Kidney (tissue), 14 donors: ENCODE data around the gene MATN4. TPM values are rescaled to one million over a fixed set of nuclear protein-coding genes. Genes with fewer than 3 reads are reported as not detected.

Experiments
- DNase-seq, 5 donors: peaks; one replicate each; pipeline ENCODE4 v3.0.0-alpha.2; 2013 to 2020
- FAIRE-seq: peaks from 2 replicates; lab custom pipeline; 2012; peaks lifted over from hg19 to GRCh38; lab: Jason Lieb, UNC
- H3K27ac ChIP-seq, 2 donors: one replicate each; pipeline ENCODE4 v1.7.0; 2013; ENCODE audit warnings: low read depth in 2 of 2, low read length in 2 of 2, inconsistent platforms in 1 of 2
- H3K27me3 ChIP-seq: one replicate; pipeline ENCODE4 v1.7.1; 2013; ENCODE audit warnings: low read length, inconsistent platforms; ENCODE audit not compliant: control insufficient read depth, insufficient read depth
- H3K36me3 ChIP-seq, 3 donors: one replicate each; pipeline versions ENCODE4 v1.7.0 to v1.7.1; 2013; ENCODE audit warnings: low read length in 3 of 3, control low read depth in 1 of 3, inconsistent platforms in 1 of 3; ENCODE audit not compliant: insufficient read depth in 3 of 3, control insufficient read depth in 2 of 3
- H3K4me1 ChIP-seq, 3 donors: one replicate each; pipeline versions ENCODE4 v1.7.0 to v1.7.1; 2013; ENCODE audit warnings: low read length in 3 of 3, inconsistent platforms in 1 of 3, low read depth in 1 of 3; ENCODE audit not compliant: control insufficient read depth in 2 of 3, insufficient read depth in 2 of 3
- H3K4me3 ChIP-seq, 3 donors: one replicate each; pipeline versions ENCODE4 v1.7.0 to v1.8.1; 2013; ENCODE audit warnings: low read length in 3 of 3, control low read depth in 1 of 3, inconsistent platforms in 1 of 3
- H3K9ac ChIP-seq, 3 donors: one replicate each; pipeline versions ENCODE4 v1.7.0 to v1.7.1; 2013; ENCODE audit warnings: low read length in 3 of 3, control low read depth in 1 of 3, inconsistent platforms in 1 of 3
- H3K9me3 ChIP-seq, 3 donors: one replicate each; pipeline versions ENCODE4 v1.7.0 to v1.7.1; 2013; ENCODE audit warnings: low read length in 3 of 3, control low read depth in 1 of 3, inconsistent platforms in 1 of 3; ENCODE audit not compliant: control insufficient read depth in 2 of 3, insufficient read depth in 1 of 3
- CTCF ChIP-seq: IDR thresholded peaks from 3 replicates; pipeline ENCODE4 v1.5.1; 2012; ENCODE audit warnings: mild to moderate bottlenecking, moderate library complexity, borderline replicate concordance; ENCODE audit not compliant: insufficient read depth; ENCODE audit errors: extremely low read depth
- intact Hi-C: fragments of 100-400 bp; cut with DNase I; formaldehyde crosslinking; loops from one replicate; pipeline ENCODE4 v1.11.1; 2022
- polyA plus RNA-seq: library from polyadenylated mRNA; stranded (reverse); fragments of 350-450 nt; fragmentation: Illumina TruSeq; extraction: RNeasy Lipid Tissue Mini Kit (QIAGEN cat#74804); gene quantifications from one replicate; pipeline ENCODE4 v1.2.3, GENCODE V29; 2014; ENCODE audit warnings: low read depth, low replicate concordance; ENCODE audit not compliant: insufficient read depth
- total RNA-seq: library from RNA; stranded (reverse); fragmentation: NEBNext Ultra II Directional; extraction: Animal tissue kit (Norgen Biotek cat#: 25700); gene quantifications from one replicate; pipeline ENCODE4 v1.2.1, GENCODE V29; 2021
- donor health status: control.
- donor health status: control.
- donor health status: control.
- donor health status: control.
- donor health status: control.
- donor health status: DM: yes; HTN: yes; CAD: no.
- donor health status: Normal renal cell carcinoma (clear cell type).

Gene MATN4
- total and polyA plus RNA-seq, 2 donors from 2014 or later: 0.19 TPM

GRCh38 chr20:45248609-45249008, 59.5 kb downstream of the MATN4 start:
- Histone ChIP-seq H3K27me3 (no peaks in the 10 kb centered on the region), H3K36me3 (no peaks in the 10 kb centered on the region), H3K4me3 (no peak overlapping the region), H3K9me3 (no peaks in the 10 kb centered on the region), H3K27ac (no peak overlapping the region), H3K9ac (no peak overlapping the region), H3K4me1 (no peaks in the 10 kb centered on the region)
- TF ChIP-seq CTCF: no peak
- no peak for FAIRE-seq
- intact Hi-C loops: no loop called here
- no peak for DNase-seq

GRCh38 chr20:45247865-45248264, 60.2 kb downstream of the MATN4 start:
- intact Hi-C loops: no loop called here
- TF ChIP-seq CTCF: no peak
- Histone ChIP-seq H3K27me3 (no peaks in the 10 kb centered on the region), H3K27ac (no peak overlapping the region), H3K9me3 (no peaks in the 10 kb centered on the region), H3K4me1 (no peaks in the 10 kb centered on the region), H3K4me3 (no peak overlapping the region), H3K9ac (no peak overlapping the region), H3K36me3 (no peaks in the 10 kb centered on the region)
- DNase-seq (no peak), FAIRE-seq (no peak)

- TF ChIP-seq CTCF: no peak
- intact Hi-C loops: no loop called here
- Histone ChIP-seq H3K4me1 (no peaks in the 10 kb centered on the region), H3K36me3 (no peaks in the 10 kb centered on the region), H3K27me3 (no peaks in the 10 kb centered on the region), H3K27ac (no peak overlapping the region), H3K4me3 (no peak overlapping the region), H3K9me3 (no peaks in the 10 kb centered on the region), H3K9ac (no peak overlapping the region)
- DNase-seq (no peak), FAIRE-seq (no peak)
Observed at GRCh38 chr20:45246109-45246508, 62.0 kb downstream of the MATN4 start.

Other genes with a start within 250 kb of the MATN4 start
- 2.9 TPM for gene KCNS1, start 207.2 kb downstream of the MATN4 start, total RNA-seq
- gene KCNS1, start 207.2 kb downstream of the MATN4 start, polyA plus RNA-seq: 0.19 TPM
- 1.0 TPM for gene WFDC5, start 193.1 kb downstream of the MATN4 start, total RNA-seq
- not detected for gene WFDC5, start 193.1 kb downstream of the MATN4 start, polyA plus RNA-seq
- gene WFDC12, start 183.8 kb downstream of the MATN4 start, total RNA-seq: 1.4 TPM
- not detected for gene WFDC12, start 183.8 kb downstream of the MATN4 start, polyA plus RNA-seq
- 8.7 TPM for gene PI3, start 133.4 kb downstream of the MATN4 start, total RNA-seq
- gene PI3, start 133.4 kb downstream of the MATN4 start, polyA plus RNA-seq: not detected
- gene SEMG1, start 101.3 kb downstream of the MATN4 start, total RNA-seq: not detected
- gene SEMG1, start 101.3 kb downstream of the MATN4 start, polyA plus RNA-seq: not detected
- gene SEMG2, start 86.9 kb downstream of the MATN4 start, total RNA-seq: 0.16 TPM
- gene SEMG2, start 86.9 kb downstream of the MATN4 start, polyA plus RNA-seq: 0.80 TPM
- 3,615 TPM for gene SLPI, start 53.7 kb downstream of the MATN4 start, total RNA-seq
- 105 TPM for gene SLPI, start 53.7 kb downstream of the MATN4 start, polyA plus RNA-seq
- gene RBPJL, start 1.5 kb downstream of the MATN4 start, total RNA-seq: not detected
- not detected for gene RBPJL, start 1.5 kb downstream of the MATN4 start, polyA plus RNA-seq
- 397 TPM for gene SDC4, start 40.1 kb upstream of the MATN4 start, total RNA-seq
- gene SDC4, start 40.1 kb upstream of the MATN4 start, polyA plus RNA-seq: 242 TPM
- 38.7 TPM for gene SYS1, start 54.9 kb upstream of the MATN4 start, total RNA-seq
- gene SYS1, start 54.9 kb upstream of the MATN4 start, polyA plus RNA-seq: 39.8 TPM
- not detected for gene TP53TG5, start 70.0 kb upstream of the MATN4 start, total RNA-seq
- gene TP53TG5, start 70.0 kb upstream of the MATN4 start, polyA plus RNA-seq: not detected
- 51.5 TPM for gene DBNDD2, start 100.0 kb upstream of the MATN4 start, total RNA-seq
- gene DBNDD2, start 100.0 kb upstream of the MATN4 start, polyA plus RNA-seq: 50.7 TPM
- gene PIGT, start 107.8 kb upstream of the MATN4 start, total RNA-seq: 90.9 TPM
- gene PIGT, start 107.8 kb upstream of the MATN4 start, polyA plus RNA-seq: 95.0 TPM
- gene WFDC2, start 161.5 kb upstream of the MATN4 start, total RNA-seq: 2,874 TPM
- gene WFDC2, start 161.5 kb upstream of the MATN4 start, polyA plus RNA-seq: 1,908 TPM
- gene SPINT3, start 207.3 kb upstream of the MATN4 start, total RNA-seq: not detected
- not detected for gene SPINT3, start 207.3 kb upstream of the MATN4 start, polyA plus RNA-seq
- not detected for gene WFDC6, start 231.2 kb upstream of the MATN4 start, total RNA-seq
- gene WFDC6, start 231.2 kb upstream of the MATN4 start, polyA plus RNA-seq: not detected
- not detected for gene EPPIN, start 239.1 kb upstream of the MATN4 start, total RNA-seq
- not detected for gene EPPIN, start 239.1 kb upstream of the MATN4 start, polyA plus RNA-seq